Stimulated activated naive CD8-positive, alpha-beta T cell treated with anti-CD3 and anti-CD28 coated beads, Interleukin-15, Interleukin-2, amounts not matched to agents 100 U/mL and 50 U/mL, for 24 hours (primary cell): ENCODE measurements around the gene TINAGL1.
"Not testable (repeated sequence)": the region's sequence is repeated elsewhere in the genome, so short reads cannot be mapped to it uniquely, and the experiment has no call there.

Experiments used
- ATAC-seq: fragments of 150-1000 bp; cut with Tn5 transposase; one replicate; pipeline ENCODE4 v1.10.0; 2021
- DNase-seq: peaks from one replicate; pipeline ENCODE4 v3.0.0; 2021

Gene TINAGL1

GRCh38 chr1:31583995-31584868 is 7.9 kb downstream of the TINAGL1 start:
- DNase-seq (no peak), ATAC-seq (no peak)

- ATAC-seq (no peak), DNase-seq (no peak)
Observed at GRCh38 chr1:31584869-31585735, 8.8 kb downstream of the TINAGL1 start.

GRCh38 chr1:31585736-31586365 is 9.5 kb downstream of the TINAGL1 start:
- ATAC-seq, result no peak

GRCh38 chr1:31586376-31587327 is 10.3 kb downstream of the TINAGL1 start:
- no peak for DNase-seq
- no peak for ATAC-seq

More at GRCh38 chr1:31585736-31586365, 9.5 kb downstream of the TINAGL1 start:
- DNase-seq, result no peak

GRCh38 chr1:31587328-31587699 is 11.0 kb downstream of the TINAGL1 start:
- not testable (repeated sequence) for ATAC-seq

GRCh38 chr1:31587720-31588423 is 11.6 kb downstream of the TINAGL1 start:
- peak; percentile 74 for DNase-seq
- peak; percentile 62 for ATAC-seq

More at GRCh38 chr1:31587328-31587699, 11.0 kb downstream of the TINAGL1 start:
- DNase-seq, result not testable (repeated sequence)

GRCh38 chr1:31588751-31589515 is 12.6 kb downstream of the TINAGL1 start:
- ATAC-seq (no peak), DNase-seq (no peak)

- DNase-seq (no peak), ATAC-seq (no peak)
Observed at GRCh38 chr1:31591425-31592093, 15.2 kb downstream of the TINAGL1 start.

GRCh38 chr1:31592132-31592531 is 15.8 kb downstream of the TINAGL1 start:
- no peak for ATAC-seq
- DNase-seq, result no peak

GRCh38 chr1:31593136-31593665 is 16.9 kb downstream of the TINAGL1 start:
- no peak for ATAC-seq

GRCh38 chr1:31593770-31594632 is 17.7 kb downstream of the TINAGL1 start:
- DNase-seq (peak; percentile 66), ATAC-seq (peak; percentile 82)

More at GRCh38 chr1:31593136-31593665, 16.9 kb downstream of the TINAGL1 start:
- DNase-seq, result no peak

GRCh38 chr1:31595836-31596736 is 19.8 kb downstream of the TINAGL1 start:
- ATAC-seq (no peak), DNase-seq (no peak)

- DNase-seq (no peak), ATAC-seq (no peak)
Observed at GRCh38 chr1:31596737-31597097, 20.4 kb downstream of the TINAGL1 start.

GRCh38 chr1:31598980-31599379 is 22.7 kb downstream of the TINAGL1 start:
- ATAC-seq (no peak), DNase-seq (no peak)

- DNase-seq (no peak), ATAC-seq (no peak)
Observed at GRCh38 chr1:31600641-31601040, 24.3 kb downstream of the TINAGL1 start.

- DNase-seq (no peak), ATAC-seq (no peak)
Observed at GRCh38 chr1:31602081-31602480, 25.8 kb downstream of the TINAGL1 start.

- ATAC-seq, result peak; percentile 99
- peak; percentile 47 for DNase-seq
Observed at GRCh38 chr1:31605908-31606427, 29.7 kb downstream of the TINAGL1 start.
